ENCODE results near the gene NAA50. TPM values are rescaled to one million over a fixed set of nuclear protein-coding genes. Genes with fewer than 3 reads are reported as not detected.

The NAA50 gene
- total and polyA plus RNA-seq, 2 donors (not counting 1 experiment from before 2014, with no cell fraction given) = 27.6 to 116 TPM

DNA sequence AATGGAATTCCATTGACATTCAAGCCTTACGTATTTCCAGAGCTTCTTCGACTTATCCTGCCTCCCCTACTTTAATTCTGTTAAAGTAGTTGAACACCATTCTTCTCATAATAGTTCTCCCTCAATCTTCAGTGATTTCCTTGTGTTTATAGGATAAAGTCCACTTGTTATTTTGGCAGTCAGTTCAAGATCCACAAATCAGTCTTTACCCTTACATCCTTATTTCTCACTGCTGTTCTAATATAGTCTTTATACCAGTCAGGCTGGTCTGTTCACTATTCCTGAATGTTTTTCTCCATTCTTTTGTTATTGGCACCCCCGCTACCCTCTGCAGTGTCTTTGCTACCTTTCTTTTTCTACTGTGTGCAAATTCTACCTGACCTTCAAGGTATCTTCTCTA, 30.5 kb upstream of the NAA50 start:
- peaks cover 6% of the 10 kb centered on the region for H4K20me1 ChIP-seq (ENCODE audit: control insufficient read depth, insufficient read depth, low read length, poor library complexity, severe bottlenecking)
- POLR2A ChIA-PET = no interaction called here
- WGBS (ENCODE audit: insufficient coverage) = no CpG with 5 or more reads among the region's 3 CpGs

DNA sequence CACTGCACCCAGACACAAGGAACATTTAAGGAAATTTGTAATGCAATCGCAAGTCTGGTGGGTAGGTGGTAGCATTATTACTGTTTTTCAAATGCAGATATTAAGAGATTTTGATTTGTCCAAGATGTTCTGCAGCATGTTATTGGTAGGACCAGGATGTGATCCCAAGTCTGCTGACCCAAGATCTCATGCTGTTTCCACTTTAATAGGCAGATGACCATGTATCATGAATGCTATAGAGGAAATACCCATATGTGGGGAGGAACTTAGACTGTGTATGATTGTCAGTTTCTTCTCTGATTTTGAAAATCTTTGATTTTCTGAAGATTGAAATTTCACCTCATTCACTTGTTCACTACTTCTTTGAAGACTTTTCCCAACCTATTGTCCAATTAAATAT, 29.5 kb upstream of the NAA50 start:
- H3K27me3 ChIP-seq (replicated peaks in 1 of 4; ENCODE audit: control extremely low read depth in 1 of 4, control insufficient read depth in 3 of 4, insufficient read depth in 4 of 4, low read length in 3 of 4) = no peaks in the 10 kb centered on the region
- 100% methylated on average over 1 of the region's 1 CpG for WGBS (ENCODE audit: insufficient coverage)
- ChIA-PET POLR2A (interaction anchor here (0.6 kb wide), 1 partner anchor 116 kb away, joined by 5 read pairs; no protein-coding TSS in a partner anchor), CTCF (no interaction called here)
- H3K9ac ChIP-seq (ENCODE audit: low read length) = no peak overlapping the region
- H3K4me1 ChIP-seq (ENCODE audit: control insufficient read depth in 2 of 2, insufficient read depth in 2 of 2, low read length in 2 of 2) = no peaks in the 10 kb centered on the region
- H3K79me2 ChIP-seq (ENCODE audit: control insufficient read depth, insufficient read depth, low read length) = peaks cover 17% of the 10 kb centered on the region
- no peaks in the 10 kb centered on the region for H3K36me3 ChIP-seq (replicated peaks in 1 of 2; ENCODE audit: control extremely low read depth in 1 of 2, control insufficient read depth in 1 of 2, extremely low read depth in 1 of 2, insufficient read depth in 2 of 2, low read length in 1 of 2)
- no peak overlapping the region for H3K4me2 ChIP-seq (replicated peaks; ENCODE audit: low read depth, low read length, poor library complexity, severe bottlenecking)
- H3K9me3 ChIP-seq (ENCODE audit: control extremely low read depth in 1 of 3, control insufficient read depth in 2 of 3, insufficient read depth in 1 of 3, low read length in 2 of 3) = no peaks in the 10 kb centered on the region
- DNase-seq (no peak), ATAC-seq (ENCODE audit: low read depth) (no peak)
- no peak overlapping the region for H3K27ac Mint-ChIP-seq
- no peak overlapping the region for H2AFZ ChIP-seq (ENCODE audit: insufficient read depth, low read depth, low read length, poor library complexity, severe bottlenecking)
- intact Hi-C loops (cut with micrococcal nuclease) = no loop called here
- no peaks in the 10 kb centered on the region for H3K27me3 Mint-ChIP-seq
- peaks cover 9% of the 10 kb centered on the region for H3K4me1 Mint-ChIP-seq
- no peaks in the 10 kb centered on the region for H3K9me3 Mint-ChIP-seq (ENCODE audit: insufficient read depth)
- H3K4me3 ChIP-seq (ENCODE audit: control extremely low read depth in 1 of 5, extremely low read depth in 1 of 5, insufficient read depth in 1 of 5, low read depth in 2 of 5, low read length in 4 of 5) = no peak overlapping the region
- peaks cover 6% of the 10 kb centered on the region for H4K20me1 ChIP-seq (ENCODE audit: control insufficient read depth, insufficient read depth, low read length, poor library complexity, severe bottlenecking)
- no peak overlapping the region for H3K4me3 Mint-ChIP-seq
- H3K27ac ChIP-seq (ENCODE audit: low read length in 2 of 2) = no peak overlapping the region
- TF ChIP-seq, protein P1, sequence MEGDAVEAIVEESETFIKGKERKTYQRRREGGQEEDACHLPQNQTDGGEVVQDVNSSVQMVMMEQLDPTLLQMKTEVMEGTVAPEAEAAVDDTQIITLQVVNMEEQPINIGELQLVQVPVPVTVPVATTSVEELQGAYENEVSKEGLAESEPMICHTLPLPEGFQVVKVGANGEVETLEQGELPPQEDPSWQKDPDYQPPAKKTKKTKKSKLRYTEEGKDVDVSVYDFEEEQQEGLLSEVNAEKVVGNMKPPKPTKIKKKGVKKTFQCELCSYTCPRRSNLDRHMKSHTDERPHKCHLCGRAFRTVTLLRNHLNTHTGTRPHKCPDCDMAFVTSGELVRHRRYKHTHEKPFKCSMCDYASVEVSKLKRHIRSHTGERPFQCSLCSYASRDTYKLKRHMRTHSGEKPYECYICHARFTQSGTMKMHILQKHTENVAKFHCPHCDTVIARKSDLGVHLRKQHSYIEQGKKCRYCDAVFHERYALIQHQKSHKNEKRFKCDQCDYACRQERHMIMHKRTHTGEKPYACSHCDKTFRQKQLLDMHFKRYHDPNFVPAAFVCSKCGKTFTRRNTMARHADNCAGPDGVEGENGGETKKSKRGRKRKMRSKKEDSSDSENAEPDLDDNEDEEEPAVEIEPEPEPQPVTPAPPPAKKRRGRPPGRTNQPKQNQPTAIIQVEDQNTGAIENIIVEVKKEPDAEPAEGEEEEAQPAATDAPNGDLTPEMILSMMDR (IDR thresholded peaks at IDR 0.05) = no peak
- TF ChIP-seq EZH2 (IDR thresholded peaks at IDR 0.05; ENCODE audit: borderline replicate concordance, insufficient read depth, low read depth, low read length, poor library complexity, severe bottlenecking) = no peak

More for the DNA sequence above, 30.5 kb upstream of the NAA50 start:
- no peak for TF ChIP-seq EZH2 (IDR thresholded peaks at IDR 0.05; ENCODE audit: borderline replicate concordance, insufficient read depth, low read depth, low read length, poor library complexity, severe bottlenecking)
- TF ChIP-seq, protein P1 (IDR thresholded peaks at IDR 0.05) = no peak
- Histone ChIP-seq H3K27ac (ENCODE audit: low read length in 2 of 2) (no peak overlapping the region), H3K9me3 (ENCODE audit: control extremely low read depth in 1 of 3, control insufficient read depth in 2 of 3, insufficient read depth in 1 of 3, low read length in 2 of 3) (no peaks in the 10 kb centered on the region), H2AFZ (ENCODE audit: insufficient read depth, low read depth, low read length, poor library complexity, severe bottlenecking) (no peak overlapping the region), H3K9ac (ENCODE audit: low read length) (no peak overlapping the region), H3K4me3 (ENCODE audit: control extremely low read depth in 1 of 5, extremely low read depth in 1 of 5, insufficient read depth in 1 of 5, low read depth in 2 of 5, low read length in 4 of 5) (no peak overlapping the region), H3K4me1 (ENCODE audit: control insufficient read depth in 2 of 2, insufficient read depth in 2 of 2, low read length in 2 of 2) (no peaks in the 10 kb centered on the region), H3K27me3 (replicated peaks in 1 of 4; ENCODE audit: control extremely low read depth in 1 of 4, control insufficient read depth in 3 of 4, insufficient read depth in 4 of 4, low read length in 3 of 4) (no peaks in the 10 kb centered on the region), H3K4me2 (replicated peaks; ENCODE audit: low read depth, low read length, poor library complexity, severe bottlenecking) (no peak overlapping the region), H3K79me2 (ENCODE audit: control insufficient read depth, insufficient read depth, low read length) (peaks cover 17% of the 10 kb centered on the region), H3K36me3 (replicated peaks in 1 of 2; ENCODE audit: control extremely low read depth in 1 of 2, control insufficient read depth in 1 of 2, extremely low read depth in 1 of 2, insufficient read depth in 2 of 2, low read length in 1 of 2) (peaks cover 0 to 5% of the 10 kb centered on the region in 2 experiments)
- no peak for DNase-seq
- intact Hi-C loops (cut with micrococcal nuclease) = no loop called here
- Mint-ChIP-seq H3K27ac (no peak overlapping the region), H3K4me3 (no peak overlapping the region), H3K27me3 (no peaks in the 10 kb centered on the region), H3K4me1 (peaks cover 9% of the 10 kb centered on the region), H3K9me3 (ENCODE audit: insufficient read depth) (no peaks in the 10 kb centered on the region)
- CTCF ChIA-PET = interaction anchor here (0.6 to 1.5 kb wide), 5 partner anchors 10 to 38 kb away, joined by 3 read pairs; no protein-coding TSS in a partner anchor
- no peak for ATAC-seq (ENCODE audit: low read depth)
